HG03097 (cell line): ENCODE results near the gene ZFAND2A.
"Not testable (repeated sequence)": the region's sequence is repeated elsewhere in the genome, so short reads cannot be mapped to it uniquely, and the experiment has no call there.

Experiments
- ATAC-seq: cut with Tn5 transposase; IDR thresholded peaks from one replicate; pipeline ENCODE4 v1.9.1; 2021; ENCODE audit not compliant: unreplicated experiment, low FRiP score

ZFAND2A gene, protein sequence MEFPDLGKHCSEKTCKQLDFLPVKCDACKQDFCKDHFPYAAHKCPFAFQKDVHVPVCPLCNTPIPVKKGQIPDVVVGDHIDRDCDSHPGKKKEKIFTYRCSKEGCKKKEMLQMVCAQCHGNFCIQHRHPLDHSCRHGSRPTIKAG

DNA sequence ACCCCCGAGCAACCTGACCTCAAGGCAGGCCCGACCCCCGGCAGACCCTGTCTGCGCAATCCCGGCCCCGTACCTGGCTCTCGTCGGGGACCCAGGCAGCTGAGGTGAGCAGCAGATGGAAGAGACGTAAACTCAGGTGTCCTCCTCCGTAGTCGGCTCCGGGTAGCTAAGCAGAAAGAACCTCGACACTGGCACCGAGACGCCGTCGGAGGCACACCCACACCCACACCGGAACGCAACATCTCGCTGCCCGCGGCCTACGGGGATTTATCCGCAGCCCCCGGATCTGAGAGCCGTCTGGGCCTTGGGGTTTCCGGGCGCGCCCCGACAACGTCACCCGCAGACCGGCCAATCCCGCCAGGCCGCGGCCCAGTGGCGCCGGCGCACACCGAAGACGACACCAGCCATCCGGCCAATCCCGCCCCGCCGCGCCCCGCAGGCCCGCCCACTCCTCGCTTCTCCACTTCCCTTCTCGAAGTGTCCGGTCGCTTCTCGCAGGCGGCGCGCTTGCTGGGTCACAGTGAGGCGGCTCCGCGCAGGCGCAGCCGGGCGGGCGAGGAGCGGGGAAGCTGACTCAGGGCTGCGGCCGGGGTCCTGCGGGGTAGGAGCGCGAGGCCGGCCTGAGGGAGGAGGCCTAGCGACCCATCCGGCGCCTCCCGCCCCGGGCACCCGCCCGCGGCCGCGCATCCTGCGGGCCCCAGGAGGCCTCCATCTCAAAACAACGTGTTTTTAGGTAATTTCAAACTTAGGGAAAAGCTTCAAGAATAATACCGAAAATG is at the start of gene ZFAND2A:
ZFAND2A (minus strand) TSS at position 306 of the 779 bp plus-strand sequence. CDS start 1,984 bp downstream, outside the sequence.
- peak; percentile 93 for ATAC-seq

DNA sequence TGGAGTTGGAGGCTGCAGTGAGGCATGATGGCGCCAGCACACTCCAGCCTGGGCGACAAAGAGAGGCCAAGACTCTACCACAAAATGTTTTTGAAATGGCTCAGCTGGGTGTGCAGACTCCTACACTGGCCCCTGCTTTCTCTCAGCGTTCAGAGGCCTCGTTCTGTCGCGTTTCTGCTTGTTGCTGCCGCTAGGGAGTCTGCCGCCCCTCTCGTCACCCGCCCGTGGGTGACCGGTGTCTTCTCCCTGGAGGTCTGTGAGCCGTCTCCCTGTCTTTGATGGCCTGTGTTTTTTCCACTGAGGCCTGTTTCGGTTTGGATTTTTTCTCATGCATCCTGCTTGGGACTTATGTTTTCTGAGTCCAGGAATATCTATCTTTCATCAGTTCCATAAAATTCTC is 49.1 kb upstream of the ZFAND2A start:
- no peak for ATAC-seq

DNA sequence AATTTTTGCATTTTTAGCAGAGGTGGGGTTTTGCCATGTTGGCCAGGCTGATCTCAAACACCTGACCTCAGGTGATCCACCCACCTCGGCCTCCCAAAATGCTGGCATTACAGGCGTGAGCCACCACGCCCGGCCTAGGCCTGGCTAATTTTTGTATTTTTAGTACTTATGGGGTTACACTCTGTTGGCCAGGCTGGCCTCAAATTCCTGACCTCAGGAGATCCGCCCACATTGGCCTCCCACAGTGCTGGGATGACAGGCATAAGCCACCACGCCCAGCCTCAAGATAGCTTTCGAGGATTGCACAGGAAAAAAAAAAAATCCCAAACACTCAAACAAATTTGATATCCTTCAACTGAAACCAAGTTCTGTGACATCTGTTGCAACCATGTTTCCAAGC is 45.7 kb upstream of the ZFAND2A start:
- ATAC-seq = not testable (repeated sequence)

DNA sequence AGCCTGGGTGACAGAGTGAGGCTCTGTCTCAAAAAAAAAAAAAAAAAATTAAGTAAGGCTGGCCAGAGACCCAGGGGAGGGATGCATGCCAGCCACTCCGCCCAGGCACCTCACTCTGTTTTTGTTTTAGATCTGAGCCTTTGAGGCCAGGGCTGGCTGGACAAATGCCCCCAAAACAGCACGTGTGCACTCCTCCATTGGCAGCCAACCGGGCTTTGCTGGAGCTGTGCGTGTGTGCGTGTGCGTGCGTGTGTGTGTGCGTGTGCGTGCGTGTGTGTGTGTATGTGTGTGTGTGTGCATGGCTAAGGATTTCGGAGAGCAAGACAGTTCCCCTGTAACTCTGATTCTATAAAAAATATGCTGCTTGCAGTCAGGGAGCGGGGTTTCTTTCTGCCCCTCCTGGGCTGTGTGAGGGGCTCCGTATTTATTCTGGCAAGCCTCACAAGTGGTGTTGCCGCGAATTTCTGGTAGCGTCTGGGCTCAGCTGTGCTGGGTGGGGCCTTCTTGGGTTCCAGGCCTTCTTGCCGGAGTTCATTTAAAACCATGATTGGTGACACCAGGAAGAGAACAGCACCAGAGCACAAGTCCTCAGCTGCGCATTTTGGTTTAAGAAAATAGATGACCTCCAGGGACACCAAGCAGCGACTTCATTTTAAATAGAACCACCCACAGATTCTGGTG is 44.6 kb upstream of the ZFAND2A start:
- ATAC-seq = no peak

DNA sequence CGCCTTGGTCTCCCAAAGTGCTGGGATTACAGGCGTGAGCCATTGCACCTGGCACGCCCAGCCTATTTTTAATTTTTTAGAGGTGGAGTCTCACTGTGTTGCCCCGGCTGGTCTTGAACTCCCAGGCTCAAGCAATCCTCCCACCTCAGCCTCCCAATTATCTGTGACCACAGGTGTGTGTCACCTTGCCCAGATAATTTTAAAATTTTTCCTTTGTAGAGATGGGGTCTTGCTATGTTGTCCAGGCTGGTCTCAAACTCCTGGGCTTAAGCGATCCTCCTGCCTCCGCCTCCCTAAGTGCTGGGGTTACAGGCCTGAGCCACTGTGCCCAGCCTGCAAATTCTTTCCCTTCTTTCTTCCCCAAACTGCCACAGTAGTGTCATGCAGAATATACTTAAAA is 42.9 kb upstream of the ZFAND2A start:
- not testable (repeated sequence) for ATAC-seq

DNA sequence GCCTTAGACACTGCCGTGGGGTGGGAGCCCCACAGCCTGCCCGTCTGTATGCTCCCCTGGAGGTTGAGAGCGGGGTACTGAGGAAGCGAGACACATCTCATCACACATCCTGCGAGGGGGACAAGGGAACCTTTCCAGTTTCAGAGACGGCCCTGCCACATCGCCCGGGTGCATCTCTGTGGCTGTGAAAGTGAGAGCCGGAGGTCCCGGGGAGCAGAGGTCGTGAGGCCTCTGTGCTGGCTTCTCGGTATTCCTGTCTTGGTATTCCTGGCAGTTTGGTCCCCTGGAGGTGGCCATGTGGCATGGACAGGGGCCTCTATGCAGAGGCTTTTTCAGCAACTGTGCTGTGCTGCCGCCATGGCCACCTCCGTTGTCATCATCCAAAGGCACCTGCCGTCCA is 41.9 kb upstream of the ZFAND2A start:
- ATAC-seq = no peak

DNA sequence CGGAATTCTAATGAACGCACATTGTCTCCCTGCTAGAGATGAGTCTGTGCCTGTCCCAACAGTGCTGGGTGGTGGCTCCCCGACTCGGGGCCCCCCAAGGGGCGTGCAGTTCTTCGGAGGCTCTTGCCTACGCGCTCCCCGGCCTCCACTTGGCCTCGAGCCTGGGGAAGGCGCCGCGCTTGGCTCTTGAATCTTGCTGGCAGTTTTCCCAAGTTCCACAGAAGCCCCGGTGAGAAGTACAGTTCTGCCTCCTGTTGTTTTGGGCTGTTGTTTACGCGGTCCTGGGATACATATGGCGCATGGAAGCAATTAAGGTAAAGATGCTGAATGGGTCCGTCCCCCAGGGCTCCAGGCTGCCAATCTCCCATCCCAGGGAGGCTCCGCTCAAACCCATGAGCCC is 40.0 kb upstream of the ZFAND2A start:
- ATAC-seq = no peak

DNA sequence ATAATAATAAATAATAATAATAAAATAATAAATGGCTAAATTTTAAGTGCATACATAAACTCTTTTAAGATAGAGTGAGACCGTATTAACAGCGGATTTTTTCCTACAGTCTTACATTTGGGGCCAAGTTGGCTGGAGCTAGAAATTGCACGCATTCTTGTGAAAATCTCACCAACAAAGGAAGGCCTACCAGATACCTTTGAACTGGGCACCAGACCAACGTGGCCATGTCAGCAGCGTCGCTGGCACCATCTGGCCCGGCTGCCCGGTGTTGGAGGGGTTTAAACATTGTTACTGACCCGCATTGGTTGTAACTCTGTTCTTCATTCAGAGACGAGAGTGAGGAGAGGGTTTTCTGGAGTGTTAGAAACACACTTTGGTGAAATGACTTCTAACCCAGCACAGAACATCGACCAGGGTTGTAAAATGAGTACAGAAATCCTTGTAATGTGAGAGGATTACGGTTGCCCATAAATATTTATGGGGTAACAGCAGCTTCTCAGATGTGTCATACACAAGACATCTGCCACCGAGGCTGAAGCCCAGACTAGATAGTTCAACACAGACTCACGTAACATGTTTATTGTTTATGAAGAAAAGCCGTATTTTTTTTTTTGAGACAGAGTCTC is 38.1 kb upstream of the ZFAND2A start:
- no peak for ATAC-seq

DNA sequence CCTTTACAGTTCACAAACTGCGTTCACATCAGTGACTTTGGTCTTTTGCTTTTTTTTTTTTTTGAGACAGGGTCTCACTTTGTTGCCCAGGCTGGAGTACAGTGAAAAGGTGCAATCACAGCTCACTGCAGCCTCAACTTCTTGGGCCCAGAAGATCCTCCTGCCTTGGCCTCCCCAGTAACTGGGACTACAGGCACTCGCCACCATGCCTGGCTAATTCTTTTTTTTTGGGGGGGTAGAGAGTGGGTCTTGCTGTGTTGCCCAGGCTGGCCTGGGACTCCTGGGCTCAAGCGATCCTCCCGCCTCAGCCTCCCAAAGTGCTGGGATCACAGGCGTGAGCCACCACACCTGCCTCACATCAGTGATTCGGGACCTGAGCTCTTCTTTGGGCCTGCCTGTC is 37.0 kb upstream of the ZFAND2A start:
- no peak for ATAC-seq

DNA sequence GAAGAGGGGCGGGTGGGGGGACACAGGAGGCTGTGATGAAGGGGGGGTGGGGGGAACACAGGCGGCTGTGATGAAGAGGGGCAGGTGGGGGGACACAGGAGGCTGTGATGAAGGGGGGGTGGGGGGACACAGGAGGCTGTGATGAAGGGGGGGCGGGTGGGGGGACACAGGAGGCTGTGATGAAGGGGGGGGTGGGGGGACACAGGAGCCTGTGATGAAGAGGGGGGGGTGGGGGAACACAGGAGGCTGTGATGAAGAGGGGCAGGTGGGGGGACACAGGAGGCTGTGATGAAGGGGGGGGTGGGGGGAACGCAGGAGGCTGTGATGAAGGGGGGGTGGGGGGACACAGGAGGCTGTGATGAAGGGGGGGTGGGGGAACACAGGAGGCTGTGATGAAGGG is 36.4 kb upstream of the ZFAND2A start:
- not testable (repeated sequence) for ATAC-seq

DNA sequence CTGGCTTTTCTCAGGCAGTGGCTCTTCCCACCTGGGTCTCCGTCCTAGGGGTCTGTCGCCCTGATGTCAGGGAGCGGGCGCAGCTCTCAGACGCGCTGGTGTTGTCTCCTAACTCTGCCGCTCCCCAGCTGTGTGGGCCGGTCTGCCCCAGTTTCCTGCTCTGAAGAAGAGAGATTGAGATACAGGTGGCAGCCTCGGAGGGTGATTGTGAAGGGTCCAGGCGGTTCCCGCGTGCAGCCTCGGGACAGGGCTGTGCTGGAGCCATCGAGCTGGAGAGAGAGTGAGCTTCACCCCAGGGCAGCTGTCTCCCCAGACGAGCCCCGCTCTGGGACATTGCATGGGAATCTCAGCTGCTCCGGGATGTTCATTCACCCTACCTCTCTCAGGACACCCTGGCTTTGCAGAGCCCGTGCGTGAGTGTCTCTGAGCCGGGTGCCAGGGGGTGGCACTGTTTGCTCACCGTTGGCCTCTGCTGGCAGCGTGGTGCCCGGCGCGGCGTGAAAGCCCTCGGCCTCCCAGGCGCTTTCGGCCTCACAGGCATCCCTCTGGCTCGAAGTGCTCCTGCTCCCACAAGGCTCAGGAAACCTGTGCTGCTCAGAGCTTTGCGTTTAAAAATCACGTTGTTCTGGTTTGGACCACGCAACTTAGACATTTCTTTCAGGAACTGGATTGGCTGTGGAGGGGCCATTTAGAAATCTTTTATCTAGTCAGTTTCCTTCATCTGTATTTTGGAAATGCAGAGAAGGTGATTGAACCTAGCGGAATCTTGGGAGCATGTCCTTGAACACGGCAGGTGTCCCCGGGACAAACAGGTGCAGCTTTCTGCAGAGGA is 33.8 kb upstream of the ZFAND2A start:
- no peak for ATAC-seq

DNA sequence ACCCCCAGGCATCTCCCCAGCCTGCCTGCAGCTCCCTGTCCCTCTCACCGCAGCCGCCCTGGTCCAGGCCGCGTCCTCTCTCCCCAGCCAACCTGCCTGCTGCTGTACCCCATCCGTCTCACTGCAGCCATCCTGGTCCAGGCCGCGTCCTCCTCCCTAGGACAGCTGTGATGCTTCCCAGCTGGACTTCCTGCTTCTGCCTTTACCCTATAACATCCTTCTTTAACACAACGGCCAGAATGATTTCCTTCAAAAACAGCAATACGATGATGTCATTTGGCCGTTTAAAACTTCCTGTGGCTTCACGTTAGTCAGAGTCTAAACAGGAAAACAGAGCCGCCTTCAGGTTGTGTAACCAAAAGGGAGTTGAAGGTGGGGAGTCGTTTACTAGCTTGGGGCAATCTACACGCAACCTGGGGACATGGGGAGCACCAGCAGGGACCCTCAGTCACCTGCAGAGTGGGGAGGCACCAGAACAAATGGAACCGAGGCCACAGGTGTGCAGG is 32.2 kb upstream of the ZFAND2A start:
- no peak for ATAC-seq

DNA sequence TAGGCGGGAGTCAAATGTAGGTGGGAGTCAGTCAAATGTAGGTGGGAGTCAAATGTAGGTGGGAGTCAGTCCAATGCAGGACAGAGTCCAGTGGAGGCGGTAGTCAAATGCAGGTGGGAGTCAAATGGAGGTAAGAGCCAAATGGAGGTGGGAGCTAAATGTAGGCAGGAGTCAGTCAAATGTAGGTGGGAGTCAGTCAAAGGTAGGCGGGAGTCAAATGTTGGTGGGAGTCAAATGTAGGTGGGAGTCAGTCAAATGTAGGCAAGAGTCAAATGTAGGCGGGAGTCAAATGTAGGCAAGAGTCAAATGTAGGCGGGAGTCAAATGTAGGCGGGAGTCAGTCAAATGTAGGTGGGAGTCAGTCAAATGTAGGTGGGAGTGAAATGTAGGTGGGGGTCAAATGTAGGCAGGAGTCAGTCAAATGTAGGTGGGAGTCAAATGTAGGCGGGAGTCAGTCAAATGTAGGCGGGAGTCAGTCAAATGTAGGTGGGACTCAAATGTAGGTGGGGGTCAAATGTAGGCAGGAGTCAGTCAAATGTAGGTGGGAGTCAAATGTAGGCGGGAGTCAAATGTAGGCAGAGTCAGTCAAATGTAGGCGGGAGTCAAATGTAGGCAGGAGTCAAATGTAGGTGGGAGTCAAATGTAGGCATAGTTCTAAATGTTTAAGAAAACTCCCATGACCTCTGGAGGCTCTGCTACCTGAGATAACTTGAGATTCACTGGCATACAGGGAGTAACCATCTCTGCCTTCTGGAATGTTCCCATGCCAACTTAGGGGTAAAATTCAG is 30.2 kb upstream of the ZFAND2A start:
- no peak for ATAC-seq

DNA sequence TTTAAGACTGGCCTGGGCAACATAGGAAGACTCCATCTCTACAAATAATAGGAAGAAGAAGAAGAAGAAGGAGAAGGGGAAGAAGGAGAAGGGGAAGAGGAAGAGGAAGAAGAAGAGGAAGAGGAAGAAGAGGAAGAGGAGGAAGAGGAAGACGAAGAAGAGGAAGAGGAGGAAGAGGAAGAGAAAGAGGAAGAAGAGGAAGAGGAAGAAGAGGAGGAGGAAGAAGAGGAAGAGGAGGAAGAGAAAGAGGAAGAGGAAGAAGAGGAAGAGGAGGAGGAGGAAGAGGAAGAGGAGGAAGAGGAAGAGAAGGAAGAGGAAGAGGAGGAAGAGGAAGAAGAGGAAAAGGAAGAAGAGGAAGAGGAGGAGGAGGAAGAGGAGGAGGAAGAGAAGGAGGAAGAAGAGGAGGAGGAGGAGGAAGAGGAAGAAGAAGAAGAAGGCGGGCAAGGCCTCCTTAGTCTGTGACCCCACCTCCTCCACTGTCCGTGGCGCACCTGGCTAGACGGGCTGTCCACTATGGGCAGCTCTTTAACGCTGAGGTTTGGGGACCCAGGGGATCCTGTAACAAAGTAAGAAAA is 28.8 kb upstream of the ZFAND2A start:
- no peak for ATAC-seq

DNA sequence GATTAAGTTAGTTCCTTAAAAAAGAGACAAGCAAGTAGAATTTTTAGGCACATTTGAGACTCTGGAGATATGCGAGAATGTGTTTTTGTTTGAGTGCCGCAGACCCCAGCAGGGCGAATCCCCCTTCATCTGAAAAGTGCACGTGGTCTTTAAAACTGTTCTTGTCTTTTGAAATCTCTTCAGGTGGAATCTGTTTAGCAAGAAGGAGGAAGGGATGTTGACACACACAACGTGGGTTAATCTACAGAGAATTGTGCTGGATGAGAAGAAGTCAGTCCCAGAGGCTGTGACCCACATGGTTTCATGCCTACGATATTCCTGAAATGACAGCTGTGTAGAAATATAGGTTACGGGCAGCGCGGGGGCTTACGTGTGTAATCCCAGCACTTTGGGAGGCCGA is 27.1 kb upstream of the ZFAND2A start:
- ATAC-seq = no peak

DNA sequence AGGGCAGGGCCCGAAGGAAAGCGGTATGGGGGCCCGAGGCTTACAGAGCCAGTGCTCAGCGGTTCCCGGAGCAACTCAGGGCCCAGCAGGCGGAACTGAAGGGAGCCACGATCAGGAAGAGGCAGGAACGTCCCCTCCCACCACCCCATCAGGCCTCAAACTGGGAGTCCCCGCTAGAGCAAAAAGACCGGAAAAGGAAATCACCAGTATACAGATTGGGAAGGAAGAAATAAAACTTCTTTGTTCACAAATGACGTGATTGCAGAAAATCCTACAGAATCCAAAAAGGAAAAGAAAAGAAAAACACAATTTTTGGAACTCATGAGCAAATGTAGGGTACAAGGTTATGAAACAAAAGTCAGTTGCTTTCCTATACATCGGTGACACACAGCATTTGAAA is 21.6 kb upstream of the ZFAND2A start:
- ATAC-seq = no peak

DNA sequence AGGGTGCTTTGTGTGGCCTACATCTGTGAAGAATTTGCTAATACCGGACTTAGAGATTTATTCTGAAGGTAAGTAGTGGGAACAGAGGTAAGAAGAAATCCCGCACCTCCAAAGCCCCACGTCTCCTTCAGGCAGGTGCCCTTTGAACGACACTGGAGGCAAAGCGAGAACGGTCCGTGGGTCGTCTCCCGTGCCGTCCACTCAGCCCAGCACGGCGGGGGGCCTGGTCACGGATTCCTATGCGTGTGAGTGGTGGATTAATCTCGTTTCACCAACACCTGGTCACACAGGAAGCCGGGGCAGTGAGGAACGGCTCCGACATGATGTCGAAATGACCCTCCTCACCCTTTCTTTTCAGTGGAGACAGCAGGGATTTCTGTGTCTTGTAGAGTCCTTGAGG is 21.0 kb upstream of the ZFAND2A start:
- ATAC-seq = no peak

DNA sequence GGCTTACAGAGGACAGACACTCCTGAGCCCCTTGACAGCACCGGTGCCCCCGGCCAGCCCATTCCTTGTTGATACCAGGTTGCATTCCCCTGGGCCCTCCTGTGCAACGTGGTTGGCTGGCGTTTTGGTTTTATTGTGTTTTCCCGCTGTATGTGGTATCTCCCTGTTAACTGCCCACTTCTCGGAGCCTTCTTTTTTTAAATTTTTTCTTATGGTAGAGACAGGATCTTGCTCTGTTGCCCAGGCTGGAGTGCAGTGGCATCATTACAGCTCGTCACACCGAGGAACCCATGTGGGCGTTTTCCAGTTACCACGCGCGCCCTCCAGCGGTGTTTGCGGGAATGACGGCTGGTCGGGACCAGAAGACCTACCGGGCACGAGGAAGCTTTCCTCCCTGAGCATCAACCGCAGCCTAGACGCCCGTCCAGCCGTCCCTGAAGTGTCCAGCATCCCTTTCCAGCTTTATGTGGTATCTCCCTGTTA is 16.9 kb upstream of the ZFAND2A start:
- ATAC-seq = no peak
